ENCODE measurements around the gene CREM.
"Not testable (repeated sequence)": the region's sequence is repeated elsewhere in the genome, so short reads cannot be mapped to it uniquely, and the experiment has no call there.

- TF ChIP-seq POLR2A (IDR thresholded peaks at IDR 0.05; ENCODE audit: low read depth, low read length); CTCF (conservative IDR thresholded peaks at IDR 0.05; ENCODE audit: low read depth, low read length); MAZ (IDR thresholded peaks at IDR 0.05; ENCODE audit: borderline replicate concordance, low read depth, low read length); RCOR1 (IDR thresholded peaks at IDR 0.05; ENCODE audit: insufficient replicate concordance, low read length); MXI1 (IDR thresholded peaks at IDR 0.05; ENCODE audit: borderline replicate concordance, low read depth, low read length); RFX5 (IDR thresholded peaks at IDR 0.05; ENCODE audit: low read depth, low read length); RAD21 (IDR thresholded peaks at IDR 0.05; ENCODE audit: low read length); USF2 (IDR thresholded peaks at IDR 0.05; ENCODE audit: low read depth, low read length); ELK1 (IDR thresholded peaks at IDR 0.05; ENCODE audit: borderline replicate concordance, low read depth, low read length); SMC3 (IDR thresholded peaks at IDR 0.05; ENCODE audit: low read depth, low read length): not testable (repeated sequence)
Measured at GRCh38 chr10:35216956-35217355, 90.3 kb downstream of the CREM start.

All from IMR-90 (cell line).